ENCODE measurements around the gene KLHDC8A. TPM values are rescaled to one million over a fixed set of nuclear protein-coding genes. Genes with fewer than 3 reads are reported as not detected.

The KLHDC8A gene
- total and polyA plus RNA-seq, 2 of the 4 experiments (the other 2 are of a cell fraction): not detected

- Histone ChIP-seq H3K56ac (ENCODE audit: extremely low read depth, insufficient read depth, low read length) (no peak overlapping the region), H3K9me1 (ENCODE audit: insufficient read depth, low read length) (no peaks in the 10 kb centered on the region), H3K27me3 (ENCODE audit: control insufficient read depth, insufficient read depth, low read length) (peaks cover 22% of the 10 kb centered on the region), H3K23ac (ENCODE audit: low read depth, low read length) (no peak overlapping the region), H3K4me1 (ENCODE audit: control insufficient read depth, insufficient read depth, low read length) (no peaks in the 10 kb centered on the region), H2AK9ac (replicated peaks; ENCODE audit: low read depth, low read length, poor library complexity) (no peak overlapping the region), H3K9ac (ENCODE audit: low read depth, low read length) (no peak overlapping the region), H3K14ac (replicated peaks; ENCODE audit: low read depth, low read length) (no peak overlapping the region), H3K9me3 (ENCODE audit: control insufficient read depth, insufficient read depth, low read length) (no peaks in the 10 kb centered on the region), H2AFZ (replicated peaks; ENCODE audit: low read length, poor library complexity) (no peak overlapping the region), H4K5ac (ENCODE audit: low read depth, low read length) (no peak overlapping the region), H3K18ac (ENCODE audit: low read depth, low read length) (no peak overlapping the region), H2BK5ac (ENCODE audit: low read depth, low read length, poor library complexity, severe bottlenecking) (no peak overlapping the region), H3K4ac (ENCODE audit: low read depth, low read length) (no peak overlapping the region), H3K27ac (ENCODE audit: insufficient read depth, low read length) (no peak overlapping the region), H3K4me2 (ENCODE audit: low read depth, low read length) (no peak overlapping the region), H3K79me1 (ENCODE audit: low read depth in 1 of 2, low read length in 2 of 2) (no peaks in the 10 kb centered on the region), H4K91ac (ENCODE audit: insufficient read depth, low read depth, low read length) (no peak overlapping the region), H2BK15ac (ENCODE audit: low read depth, low read length) (no peak overlapping the region), H3K4me3 (ENCODE audit: insufficient read depth, low read depth, low read length) (no peak overlapping the region), H2AK5ac (ENCODE audit: low read depth, low read length) (no peak overlapping the region), H3K36me3 (ENCODE audit: control insufficient read depth, insufficient read depth, low read length) (no peaks in the 10 kb centered on the region), H4K20me1 (ENCODE audit: insufficient read depth, low read length) (no peaks in the 10 kb centered on the region), H4K8ac (ENCODE audit: low read depth in 2 of 2, low read length in 2 of 2) (no peak overlapping the region), H2BK120ac (ENCODE audit: low read depth, low read length) (no peak overlapping the region), H2BK20ac (ENCODE audit: low read depth, low read length) (no peak overlapping the region)
- no peak for DNase-seq
- ChIA-PET CTCF (no interaction called here), POLR2A (ENCODE audit: unreplicated experiment) (no interaction called here)
- no TSS peak for BruUV-seq (replicated peaks)
- in situ Hi-C loops (cut with MboI; ENCODE audit: low sequenced_read_pairs): no loop called here
- ATAC-seq (ENCODE audit: low read depth): no peak
- intact Hi-C loops (cut with micrococcal nuclease): no loop called here
- WGBS, 2 experiments (ENCODE audit: extremely low coverage in 2 of 2, insufficient read length in 1 of 2): no CpG with 5 or more reads among the region's 4 CpGs
- TF ChIP-seq MXI1 (IDR thresholded peaks at IDR 0.05; ENCODE audit: borderline replicate concordance, low read depth, low read length) (no peak), POLR2A (IDR thresholded peaks at IDR 0.05; ENCODE audit: low read depth, low read length) (no peak), SMC3 (IDR thresholded peaks at IDR 0.05; ENCODE audit: low read depth, low read length) (no peak), RFX5 (IDR thresholded peaks at IDR 0.05; ENCODE audit: low read depth, low read length) (no peak), CEBPB (IDR thresholded peaks at IDR 0.05; ENCODE audit: low read depth, low read length) (no peak), NFE2L2 (IDR thresholded peaks at IDR 0.05; ENCODE audit: low read depth, low read length) (no peak), CHD1 (IDR thresholded peaks at IDR 0.05; ENCODE audit: low read depth, low read length) (no peak), ELK1 (IDR thresholded peaks at IDR 0.05; ENCODE audit: borderline replicate concordance, low read depth, low read length) (no peak), MAZ (IDR thresholded peaks at IDR 0.05; ENCODE audit: borderline replicate concordance, low read depth, low read length) (no peak), RAD21 (IDR thresholded peaks at IDR 0.05; ENCODE audit: low read length) (no peak), BHLHE40 (IDR thresholded peaks at IDR 0.05; ENCODE audit: low read depth, low read length) (no peak), FOS (IDR thresholded peaks at IDR 0.05; ENCODE audit: low read depth, low read length) (no peak), RCOR1 (IDR thresholded peaks at IDR 0.05; ENCODE audit: insufficient replicate concordance, low read length) (no peak), MAFK (IDR thresholded peaks at IDR 0.05; ENCODE audit: low read depth, low read length) (no peak)
- TF ChIP-seq, protein P1, sequence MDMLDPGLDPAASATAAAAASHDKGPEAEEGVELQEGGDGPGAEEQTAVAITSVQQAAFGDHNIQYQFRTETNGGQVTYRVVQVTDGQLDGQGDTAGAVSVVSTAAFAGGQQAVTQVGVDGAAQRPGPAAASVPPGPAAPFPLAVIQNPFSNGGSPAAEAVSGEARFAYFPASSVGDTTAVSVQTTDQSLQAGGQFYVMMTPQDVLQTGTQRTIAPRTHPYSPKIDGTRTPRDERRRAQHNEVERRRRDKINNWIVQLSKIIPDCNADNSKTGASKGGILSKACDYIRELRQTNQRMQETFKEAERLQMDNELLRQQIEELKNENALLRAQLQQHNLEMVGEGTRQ (IDR thresholded peaks at IDR 0.05; ENCODE audit: low read depth, low read length): no peak
- TF ChIP-seq, protein P2, sequence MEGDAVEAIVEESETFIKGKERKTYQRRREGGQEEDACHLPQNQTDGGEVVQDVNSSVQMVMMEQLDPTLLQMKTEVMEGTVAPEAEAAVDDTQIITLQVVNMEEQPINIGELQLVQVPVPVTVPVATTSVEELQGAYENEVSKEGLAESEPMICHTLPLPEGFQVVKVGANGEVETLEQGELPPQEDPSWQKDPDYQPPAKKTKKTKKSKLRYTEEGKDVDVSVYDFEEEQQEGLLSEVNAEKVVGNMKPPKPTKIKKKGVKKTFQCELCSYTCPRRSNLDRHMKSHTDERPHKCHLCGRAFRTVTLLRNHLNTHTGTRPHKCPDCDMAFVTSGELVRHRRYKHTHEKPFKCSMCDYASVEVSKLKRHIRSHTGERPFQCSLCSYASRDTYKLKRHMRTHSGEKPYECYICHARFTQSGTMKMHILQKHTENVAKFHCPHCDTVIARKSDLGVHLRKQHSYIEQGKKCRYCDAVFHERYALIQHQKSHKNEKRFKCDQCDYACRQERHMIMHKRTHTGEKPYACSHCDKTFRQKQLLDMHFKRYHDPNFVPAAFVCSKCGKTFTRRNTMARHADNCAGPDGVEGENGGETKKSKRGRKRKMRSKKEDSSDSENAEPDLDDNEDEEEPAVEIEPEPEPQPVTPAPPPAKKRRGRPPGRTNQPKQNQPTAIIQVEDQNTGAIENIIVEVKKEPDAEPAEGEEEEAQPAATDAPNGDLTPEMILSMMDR (conservative IDR thresholded peaks at IDR 0.05; ENCODE audit: low read depth, low read length): no peak
- dilution Hi-C loops (cut with HindIII; ENCODE audit: low sequenced_read_pairs, unreplicated experiment): no loop called here
These were observed 25.8 kb upstream of the KLHDC8A start for GRCh38 chr1:205382561-205382960.

Measured in IMR-90 (cell line).